NCI-H2227 treated with DMSO at 0.1 percent for 48 hours (cell line): ENCODE data around the gene XPOT.

Experiments
- DNase-seq: peaks from one replicate; lab custom pipeline; 2025; lab: John Stamatoyannopoulos, UW

Gene XPOT

GRCh38 chr12:64418209-64418608 is 14.0 kb downstream of the XPOT start:
- DNase-seq = no peak

GRCh38 chr12:64419696-64420095 is 15.5 kb downstream of the XPOT start:
- no peak for DNase-seq

- no peak for DNase-seq
Measured at GRCh38 chr12:64427988-64428387, 23.8 kb downstream of the XPOT start.

GRCh38 chr12:64428956-64429355 is 24.8 kb downstream of the XPOT start:
- DNase-seq = no peak

- no peak for DNase-seq
Measured at GRCh38 chr12:64430886-64431285, 26.7 kb downstream of the XPOT start.

- DNase-seq = no peak
Measured at GRCh38 chr12:64431791-64432190, 27.6 kb downstream of the XPOT start.

GRCh38 chr12:64433915-64434314 is 29.7 kb downstream of the XPOT start:
- no peak for DNase-seq

- DNase-seq = no peak
Measured at GRCh38 chr12:64440100-64440499, 35.9 kb downstream of the XPOT start.

GRCh38 chr12:64445490-64445889 is 41.3 kb downstream of the XPOT start:
- DNase-seq = no peak

GRCh38 chr12:64446295-64446694 is 42.1 kb downstream of the XPOT start:
- DNase-seq = no peak

- DNase-seq = no peak
Measured at GRCh38 chr12:64450057-64450640, 46.0 kb downstream of the XPOT start.

- peak; percentile 32 for DNase-seq
Measured at GRCh38 chr12:64450711-64451486, 46.7 kb downstream of the XPOT start.

- DNase-seq = peak; percentile 95
Measured at GRCh38 chr12:64451687-64452558, 47.7 kb downstream of the XPOT start, which contains the start of gene TBK1. Gene TBK1 (plus strand): TSS chr12:64452120. CDS start chr12:64455871, 3,751 bp downstream.

GRCh38 chr12:64452559-64453329 is 48.6 kb downstream of the XPOT start:
- DNase-seq = peak; percentile 45

- no peak for DNase-seq
Measured at GRCh38 chr12:64455506-64455905, 51.3 kb downstream of the XPOT start.

GRCh38 chr12:64456119-64456518 is 51.9 kb downstream of the XPOT start:
- no peak for DNase-seq

- no peak for DNase-seq
Measured at GRCh38 chr12:64457032-64457431, 52.8 kb downstream of the XPOT start.

- no peak for DNase-seq
Measured at GRCh38 chr12:64457466-64457865, 53.3 kb downstream of the XPOT start.

GRCh38 chr12:64457923-64458322 is 53.7 kb downstream of the XPOT start:
- DNase-seq = no peak

GRCh38 chr12:64459394-64459891 is 55.3 kb downstream of the XPOT start:
- DNase-seq = no peak

GRCh38 chr12:64461634-64462414 is 57.6 kb downstream of the XPOT start:
- no peak for DNase-seq
